Measurements from ENCODE around the gene ABHD15. TPM values are rescaled to one million over a fixed set of nuclear protein-coding genes. Genes with fewer than 3 reads are reported as not detected.
"Not testable (repeated sequence)": the region's sequence is repeated elsewhere in the genome, so short reads cannot be mapped to it uniquely, and the experiment has no call there.

ABHD15 gene
- total RNA-seq, 4 donors from 2014 or later = 6.8 to 18.3 (median 11.9) TPM

GRCh38 chr17:29559640-29560039 lies 7.2 kb downstream of the ABHD15 start:
- no peak for DNase-seq (ENCODE audit: extremely low spot score)
- 94% methylated on average over 2 of the region's 2 CpGs for WGBS
- TF ChIP-seq POLR2AphosphoS5 (IDR thresholded peaks at IDR 0.05) (no peak), CTCF (IDR thresholded peaks at IDR 0.05) (no peak), EP300 (IDR thresholded peaks at IDR 0.05) (no peak), POLR2A (IDR thresholded peaks at IDR 0.05; ENCODE audit: low read depth) (no peak)
- Histone ChIP-seq H3K36me3 (peaks cover 4 to 18% (median 11%) of the 10 kb centered on the region in 4 donors), H3K27ac (replicated peaks in 1 of 4) (no peak overlapping the region), H3K4me1 (peaks cover 11 to 21% (median 15%) of the 10 kb centered on the region in 4 donors), H3K4me3 (no peak overlapping the region), H3K9me3 (no peaks in the 10 kb centered on the region), H3K27me3 (no peaks in the 10 kb centered on the region)
- intact Hi-C loops (cut with DNase I) = no loop called here

- WGBS = 90% methylated on average over 5 of the region's 5 CpGs
- H3K27ac ChIP-seq (replicated peaks in 1 of 4) = not testable (repeated sequence)
These were observed 8.7 kb downstream of the ABHD15 start for GRCh38 chr17:29558139-29558538.

GRCh38 chr17:29557739-29558116 lies 9.1 kb downstream of the ABHD15 start:
- TF ChIP-seq EP300 (IDR thresholded peaks at IDR 0.05) (no peak), POLR2AphosphoS5 (IDR thresholded peaks at IDR 0.05) (no peak), POLR2A (IDR thresholded peaks at IDR 0.05; ENCODE audit: low read depth) (no peak), CTCF (IDR thresholded peaks at IDR 0.05) (no peak)
- intact Hi-C loops (cut with DNase I) = no loop called here
- H3K27ac ChIP-seq (replicated peaks in 1 of 4) = no peak overlapping the region
- no peak for DNase-seq (ENCODE audit: extremely low spot score)
- peaks cover 8 to 14% (median 12%) of the 10 kb centered on the region in 4 donors for H3K4me1 ChIP-seq
- no peaks in the 10 kb centered on the region for H3K27me3 ChIP-seq
- H3K36me3 ChIP-seq = peaks cover 4 to 15% (median 9%) of the 10 kb centered on the region in 4 donors
- no peak overlapping the region for H3K4me3 ChIP-seq
- no peaks in the 10 kb centered on the region for H3K9me3 ChIP-seq

More at GRCh38 chr17:29558139-29558538, 8.7 kb downstream of the ABHD15 start:
- H3K4me3 ChIP-seq; H3K27me3 ChIP-seq; DNase-seq (ENCODE audit: extremely low spot score); H3K9me3 ChIP-seq; intact Hi-C loops (cut with DNase I): not testable (repeated sequence)
- Histone ChIP-seq H3K36me3 (peaks cover 4 to 18% (median 11%) of the 10 kb centered on the region in 4 donors), H3K4me1 (peaks cover 8 to 16% (median 12%) of the 10 kb centered on the region in 4 donors)

GRCh38 chr17:29557085-29557738 lies 9.6 kb downstream of the ABHD15 start:
- Histone ChIP-seq H3K27me3 (no peaks in the 10 kb centered on the region), H3K4me3 (no peak overlapping the region), H3K36me3 (peaks cover 0 to 10% (median 4%) of the 10 kb centered on the region in 4 donors), H3K4me1 (peaks cover 8 to 14% (median 9%) of the 10 kb centered on the region in 4 donors), H3K9me3 (no peaks in the 10 kb centered on the region), H3K27ac (replicated peaks in 1 of 4) (no peak overlapping the region)
- intact Hi-C loops (cut with DNase I) = no loop called here
- DNase-seq (ENCODE audit: extremely low spot score) = no peak
- TF ChIP-seq CTCF (IDR thresholded peaks at IDR 0.05) = no peak
- TF ChIP-seq EP300 (IDR thresholded peaks at IDR 0.05) = no peak
- no peak for TF ChIP-seq POLR2AphosphoS5 (IDR thresholded peaks at IDR 0.05)
- TF ChIP-seq POLR2A (IDR thresholded peaks at IDR 0.05; ENCODE audit: low read depth) = no peak
- WGBS = no CpG with 5 or more reads among the region's 1 CpG

GRCh38 chr17:29555840-29556239 lies 11.0 kb downstream of the ABHD15 start:
- H3K27ac ChIP-seq (replicated peaks in 1 of 4) = no peak overlapping the region
- no peak overlapping the region for H3K4me3 ChIP-seq
- 88% methylated on average over 2 of the region's 3 CpGs for WGBS
- peaks cover 0 to 2% (median 0%) of the 10 kb centered on the region in 4 donors for H3K4me1 ChIP-seq
- no peak for DNase-seq (ENCODE audit: extremely low spot score)
- no peak for TF ChIP-seq POLR2A (IDR thresholded peaks at IDR 0.05; ENCODE audit: low read depth)
- no peak for TF ChIP-seq POLR2AphosphoS5 (IDR thresholded peaks at IDR 0.05)
- TF ChIP-seq CTCF (IDR thresholded peaks at IDR 0.05) = no peak
- no peaks in the 10 kb centered on the region for H3K27me3 ChIP-seq
- H3K36me3 ChIP-seq = no peaks in the 10 kb centered on the region
- intact Hi-C loops (cut with DNase I) = no loop called here
- no peaks in the 10 kb centered on the region for H3K9me3 ChIP-seq
